HG02852 (cell line): ENCODE data around the gene ERCC5.

Source experiments
- ATAC-seq: cut with Tn5 transposase; IDR thresholded peaks from one replicate; pipeline ENCODE4 v1.9.1; 2021; ENCODE audit warnings: mild to moderate bottlenecking, moderate library complexity; ENCODE audit not compliant: unreplicated experiment

The ERCC5 gene

DNA sequence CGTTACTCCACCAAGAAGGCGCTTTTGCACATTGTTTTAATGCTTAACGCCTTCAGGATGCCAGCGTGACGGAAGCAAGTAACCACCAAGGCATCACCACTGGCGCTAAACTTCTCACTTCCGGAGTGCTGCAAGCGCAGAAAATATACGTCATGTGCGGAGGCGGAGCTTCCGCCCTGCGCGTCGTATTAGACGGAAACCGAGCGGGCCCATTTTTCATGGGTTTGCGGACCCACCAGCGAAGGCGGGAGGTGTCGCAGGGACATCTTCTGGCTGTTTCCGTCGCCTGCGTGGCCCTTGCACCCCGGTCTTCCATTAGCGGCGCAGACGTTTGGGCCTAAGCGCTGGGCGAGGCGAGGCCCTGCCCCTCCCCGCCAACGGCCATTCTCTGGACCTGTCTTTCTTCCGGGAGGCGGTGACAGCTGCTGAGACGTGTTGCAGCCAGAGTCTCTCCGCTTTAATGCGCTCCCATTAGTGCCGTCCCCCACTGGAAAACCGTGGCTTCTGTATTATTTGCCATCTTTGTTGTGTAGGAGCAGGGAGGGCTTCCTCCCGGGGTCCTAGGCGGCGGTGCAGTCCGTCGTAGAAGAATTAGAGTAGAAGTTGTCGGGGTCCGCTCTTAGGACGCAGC lies at the start of gene ERCC5:
ERCC5 (plus strand) TSS at position 403 of the 631 bp plus-strand sequence. CDS start 235 bp downstream, outside the sequence.
- ATAC-seq: peak; percentile 85

DNA sequence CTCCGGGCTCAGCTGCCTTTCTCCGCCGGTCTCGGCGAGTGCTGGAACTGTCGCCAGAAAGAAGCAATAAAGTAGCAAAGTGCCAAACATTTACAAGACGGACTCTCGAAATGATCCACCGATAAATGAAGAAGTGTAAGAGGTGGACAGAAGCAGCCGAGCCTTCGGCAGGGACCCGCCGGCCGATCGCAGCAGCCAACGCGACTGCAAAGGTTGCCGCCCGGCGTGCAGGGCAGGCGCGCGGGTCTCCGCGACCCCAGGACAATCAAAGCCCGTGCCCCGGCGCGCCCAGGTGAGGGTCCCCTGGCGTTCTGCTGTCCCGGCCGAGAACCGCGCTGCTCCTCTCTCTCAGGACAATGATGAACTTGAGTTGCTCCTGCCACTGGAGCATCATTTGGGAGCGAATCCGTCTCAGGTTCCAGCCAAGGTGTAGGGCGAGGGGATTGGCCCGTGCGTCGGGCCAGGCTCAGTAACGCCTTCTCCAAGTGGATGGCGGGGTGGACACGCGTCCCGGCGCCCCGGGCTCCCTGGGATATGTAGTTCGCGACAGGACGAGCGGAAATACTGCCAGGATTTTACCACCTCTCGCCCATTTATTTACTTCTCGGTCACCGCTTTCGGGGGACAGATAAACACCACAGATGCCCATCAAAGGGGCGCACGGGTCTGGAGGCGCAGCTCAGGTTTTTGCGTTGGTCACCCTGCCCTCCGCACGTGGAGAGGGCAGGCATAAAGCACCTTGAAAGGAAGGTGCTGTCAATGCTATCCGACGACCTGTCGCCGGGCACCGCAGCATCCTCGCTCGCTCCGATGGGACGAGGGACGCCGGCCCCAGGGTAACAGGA lies 47.0 kb upstream of the ERCC5 start, which contains the start of the genes BIVM and POGLUT2:
BIVM (plus strand) TSS at position 539 of the 845 bp plus-strand sequence. CDS start 8,149 bp downstream, outside the sequence.
POGLUT2 (minus strand) TSS at position 396 of the 845 bp plus-strand sequence; CDS start at position 90, 306 bp downstream.
- peak; percentile 80 for ATAC-seq

DNA sequence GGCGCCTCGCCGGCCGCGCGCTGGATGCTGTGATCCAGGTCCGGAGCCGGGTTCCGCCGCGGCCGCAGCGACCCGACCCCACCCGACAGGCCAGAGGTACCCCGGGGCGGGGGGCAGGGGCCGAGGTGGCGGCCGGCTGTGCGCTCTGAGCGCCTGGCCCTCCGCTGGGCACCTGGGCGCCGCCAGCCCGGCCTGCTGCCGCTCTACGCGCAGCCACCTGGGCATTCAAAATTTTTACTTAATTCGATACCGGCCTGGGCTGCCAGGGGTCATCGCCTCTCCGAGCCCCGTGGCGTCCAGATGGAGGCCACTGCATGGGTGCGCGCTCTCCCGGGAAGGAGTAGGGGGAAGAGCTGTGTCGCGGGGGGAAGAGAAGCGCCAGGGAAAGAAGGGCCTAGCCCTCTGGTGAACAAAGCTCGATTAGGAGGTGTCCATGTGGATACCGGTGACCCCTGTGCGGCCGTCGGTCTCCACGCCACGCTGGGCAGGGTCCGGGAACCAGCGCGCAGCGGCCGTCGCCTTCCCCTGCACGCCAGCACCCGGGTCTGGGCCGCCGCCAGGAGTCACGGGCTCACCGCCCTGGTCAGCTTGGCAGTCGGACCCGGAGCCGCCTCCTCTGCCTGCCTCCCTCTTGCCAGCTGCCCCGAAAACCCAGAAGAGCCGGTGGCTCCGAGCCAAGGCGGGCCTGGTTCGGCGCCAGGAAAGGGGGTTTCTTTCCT lies 46.2 kb upstream of the ERCC5 start:
- ATAC-seq: peak; percentile 15

DNA sequence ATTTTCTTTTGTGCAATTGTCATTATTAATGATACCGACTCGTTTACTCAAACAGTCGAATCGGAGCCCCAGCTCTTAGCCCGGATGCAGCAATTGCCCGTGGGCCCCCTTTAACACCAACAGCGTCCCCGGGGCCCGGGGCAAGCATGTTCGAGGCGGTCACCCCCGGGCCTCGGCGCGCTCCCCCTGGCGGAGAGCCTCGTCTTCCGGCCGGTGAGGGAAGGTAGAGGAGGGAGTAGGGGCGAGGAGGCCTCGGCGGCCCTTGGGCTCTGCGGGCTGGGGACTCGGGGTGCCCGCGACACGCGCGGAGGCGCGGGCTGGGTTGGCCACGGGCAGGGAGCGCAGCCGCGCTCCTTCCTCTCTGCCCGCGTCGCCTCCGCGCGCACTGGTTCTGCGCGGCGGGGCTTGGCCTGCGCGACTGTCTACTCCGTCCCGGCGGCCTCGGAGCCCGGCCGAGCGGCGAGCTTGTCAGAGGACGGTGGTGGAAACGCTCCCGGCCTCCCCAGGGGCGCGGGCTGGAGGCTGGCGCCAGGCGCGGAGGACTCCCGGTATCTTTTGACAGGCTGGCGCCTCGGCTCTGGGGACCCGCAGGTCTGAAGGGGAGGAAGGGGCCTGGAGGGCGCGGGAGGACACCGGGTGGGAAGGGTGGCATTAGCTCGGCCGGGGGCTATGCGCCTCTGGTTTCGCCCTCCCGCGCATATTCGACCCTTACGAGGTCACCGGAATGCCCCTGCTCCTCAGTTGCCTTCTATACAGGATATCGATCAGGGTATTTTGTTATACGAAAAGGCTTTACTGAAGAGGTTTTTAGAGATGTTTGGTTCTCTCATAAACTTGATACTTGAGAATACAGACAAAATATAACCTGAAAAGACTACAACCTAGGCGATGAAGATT lies 45.4 kb upstream of the ERCC5 start:
- ATAC-seq: peak; percentile 77

DNA sequence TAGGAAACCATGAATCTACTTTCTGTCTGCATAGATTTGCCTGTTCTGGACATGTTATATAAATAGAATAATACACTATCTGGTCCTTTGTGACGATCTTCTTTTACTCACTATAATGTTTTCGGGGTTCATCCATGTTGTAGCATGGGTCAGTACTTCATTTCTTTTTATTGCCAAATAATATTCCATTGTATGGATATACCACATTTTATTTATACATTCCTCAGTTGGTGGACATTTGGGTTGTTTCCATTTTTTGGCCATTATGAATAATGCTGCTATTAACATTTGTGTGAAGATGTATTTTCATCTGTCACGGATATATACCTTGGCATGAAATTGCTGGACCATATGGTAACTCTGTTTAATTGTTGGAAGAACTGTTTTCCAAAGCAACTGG lies 40.2 kb upstream of the ERCC5 start:
- no peak for ATAC-seq

DNA sequence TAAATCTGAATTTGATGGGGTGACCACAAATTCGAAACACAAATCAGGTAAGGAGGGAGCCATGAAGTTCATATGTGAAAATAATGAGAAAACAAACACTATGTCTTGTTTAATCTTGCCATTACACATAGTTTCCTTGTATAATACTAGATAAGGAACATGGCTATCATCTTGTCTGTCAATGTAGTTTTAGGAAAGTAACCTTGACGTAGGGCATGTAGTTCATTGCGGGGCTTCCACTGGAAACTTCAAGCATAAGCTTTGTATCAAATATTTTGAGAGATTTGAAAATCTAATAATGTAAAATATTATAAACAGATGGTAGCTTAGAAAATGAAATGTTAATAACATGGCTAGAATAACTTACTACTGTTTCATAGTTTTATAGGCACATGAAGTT lies 38.1 kb upstream of the ERCC5 start:
- ATAC-seq: no peak

DNA sequence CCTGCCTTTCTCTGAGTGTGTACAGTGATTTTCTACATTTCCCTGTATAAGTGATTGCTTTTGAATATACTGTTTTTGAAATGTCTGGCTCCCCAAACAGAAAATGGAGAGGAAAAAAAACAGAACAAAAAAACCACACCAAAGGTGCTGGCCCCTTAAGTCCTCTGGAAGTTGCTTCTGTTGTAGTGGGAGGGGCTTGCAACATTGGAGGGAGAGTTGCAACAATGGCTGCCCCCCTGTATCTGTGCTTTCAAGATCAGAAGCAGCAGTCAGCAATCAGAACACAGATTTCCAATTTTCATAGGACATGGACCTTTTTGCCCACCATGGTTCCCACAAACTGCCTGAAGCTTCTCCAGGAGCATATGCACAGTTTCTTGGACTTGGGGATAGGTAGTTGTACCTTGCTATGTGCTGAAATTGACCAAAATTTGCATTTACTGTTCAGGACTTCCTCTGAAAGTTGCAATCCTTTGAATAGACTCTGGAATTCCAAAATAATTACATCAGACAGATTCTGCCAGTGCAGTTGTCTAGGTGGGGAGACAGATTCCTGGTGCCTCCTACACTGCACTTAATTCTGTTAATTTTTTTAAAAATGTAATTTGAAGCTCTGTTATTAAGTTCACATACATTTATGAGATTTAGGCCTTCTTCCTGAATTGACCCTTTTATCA lies 33.1 kb upstream of the ERCC5 start:
- no peak for ATAC-seq

DNA sequence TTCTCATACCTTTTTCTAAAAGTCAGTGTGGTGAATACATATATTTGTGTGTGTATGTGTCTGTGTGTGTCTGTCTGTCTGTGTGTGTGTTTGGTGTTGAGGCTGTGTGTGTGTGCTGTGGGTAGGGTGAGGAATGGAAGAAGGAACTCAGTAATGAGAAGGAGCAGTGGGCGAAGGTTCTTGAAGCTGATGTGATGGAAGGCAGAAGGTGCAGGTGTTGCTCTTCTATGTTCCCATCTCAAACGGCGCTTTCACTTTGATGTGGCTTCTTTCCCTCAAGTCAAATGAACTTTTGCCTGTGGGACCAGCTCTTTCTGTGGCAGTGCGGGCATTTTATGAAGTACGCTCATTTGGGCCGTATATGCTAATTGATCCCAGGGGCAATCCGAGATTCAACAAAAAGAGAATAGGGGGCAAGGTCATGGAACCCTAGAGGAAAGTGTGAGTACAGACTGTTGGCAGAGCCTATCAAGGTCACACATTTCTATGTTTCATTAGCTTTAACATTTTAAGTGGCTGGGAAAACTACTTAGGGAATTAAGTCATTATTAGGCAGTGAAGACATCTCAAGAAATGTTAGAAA lies 31.7 kb upstream of the ERCC5 start:
- peak; percentile 71 for ATAC-seq

DNA sequence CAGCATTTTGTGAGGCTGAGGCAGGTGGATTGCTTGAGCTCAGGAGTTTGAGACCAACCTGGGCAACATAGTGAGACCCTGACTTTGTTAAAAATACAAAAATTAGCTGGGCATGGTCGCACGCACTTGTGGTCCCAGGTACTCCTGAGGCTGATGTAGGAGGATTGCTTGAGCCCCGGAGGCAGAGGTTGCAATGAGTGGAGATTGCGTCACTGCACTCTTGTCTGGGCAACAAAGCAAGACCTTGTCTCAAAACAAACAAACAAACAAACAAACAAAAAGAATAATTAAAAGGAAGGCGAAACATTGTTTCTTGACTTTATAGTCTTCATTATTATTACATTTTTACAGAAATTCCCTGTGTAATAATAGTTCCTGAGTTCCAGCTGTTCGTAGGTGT lies 31.0 kb upstream of the ERCC5 start:
- ATAC-seq: no peak

DNA sequence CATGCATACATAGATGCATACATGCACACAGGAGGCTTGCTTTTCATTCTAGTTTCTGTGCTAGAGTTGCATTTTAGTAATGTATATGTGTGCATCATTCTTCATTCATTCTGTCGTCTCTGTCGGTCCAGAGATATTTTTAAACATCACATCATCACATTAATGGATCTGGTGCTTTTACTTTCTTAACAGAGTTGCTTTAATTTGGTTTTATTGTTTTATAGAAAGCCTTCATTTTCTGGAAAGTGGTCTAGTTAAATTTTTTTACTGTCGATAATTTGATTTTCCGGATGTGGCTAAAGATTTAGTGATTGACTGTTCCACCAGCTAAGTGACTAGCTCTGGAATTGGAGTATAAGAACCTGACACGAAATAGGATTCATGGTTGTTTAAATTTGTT lies 30.0 kb upstream of the ERCC5 start:
- no peak for ATAC-seq

DNA sequence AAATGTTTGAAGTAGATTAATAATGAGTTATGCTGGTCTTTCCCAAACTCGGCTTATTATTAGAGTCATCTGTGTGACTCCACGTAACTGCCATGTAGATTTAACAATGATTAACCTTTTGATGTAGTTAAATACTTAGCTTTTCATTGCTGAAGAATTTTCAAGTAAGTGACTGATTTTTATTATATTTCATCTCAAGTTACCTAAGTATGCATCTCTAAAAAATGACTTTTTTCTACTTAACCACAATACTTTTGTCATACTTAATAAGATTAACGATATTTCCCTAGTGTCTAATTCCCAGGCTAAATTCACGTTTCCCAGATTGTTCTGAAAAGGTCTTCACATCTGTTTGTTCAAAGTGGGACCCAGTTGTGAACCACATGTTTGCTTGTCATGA lies 29.1 kb upstream of the ERCC5 start:
- no peak for ATAC-seq

DNA sequence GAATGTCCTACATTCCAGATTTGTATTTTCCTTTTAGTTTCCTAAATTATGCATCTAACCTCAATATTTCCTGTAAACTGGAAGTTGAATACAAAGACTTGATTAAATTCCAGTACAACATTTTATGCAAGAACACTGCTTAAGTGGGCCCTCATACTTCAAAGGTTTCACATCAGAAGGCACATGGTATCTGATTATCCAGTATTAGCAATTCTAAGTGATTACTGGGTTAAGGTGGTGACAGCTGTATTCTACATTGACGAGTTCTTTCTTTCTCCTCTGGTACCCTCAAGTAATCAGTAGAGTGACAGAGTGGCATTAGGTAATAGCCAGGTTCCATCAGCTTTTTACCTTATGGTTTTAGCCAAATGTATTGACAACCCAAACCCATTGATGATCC lies 28.6 kb upstream of the ERCC5 start:
- no peak for ATAC-seq

DNA sequence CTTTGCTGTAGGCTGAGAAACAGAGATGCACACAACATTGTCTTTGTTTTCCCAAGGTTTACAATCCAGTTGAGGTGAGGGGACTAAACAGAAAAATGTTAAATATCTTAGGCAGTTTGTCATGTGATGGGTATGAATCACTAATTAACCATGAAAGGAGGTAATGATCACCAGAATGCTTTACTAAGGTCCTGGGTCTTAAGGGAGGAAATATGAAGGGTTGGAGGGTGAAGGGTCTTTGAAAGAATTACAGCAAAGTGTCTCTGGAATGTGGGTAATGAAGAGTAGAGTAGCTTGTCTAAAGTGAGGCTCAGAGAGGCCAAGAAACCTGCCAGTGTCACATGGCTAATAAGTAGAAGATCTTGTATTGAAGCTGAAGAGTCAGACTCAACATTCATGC lies 27.9 kb upstream of the ERCC5 start:
- no peak for ATAC-seq

DNA sequence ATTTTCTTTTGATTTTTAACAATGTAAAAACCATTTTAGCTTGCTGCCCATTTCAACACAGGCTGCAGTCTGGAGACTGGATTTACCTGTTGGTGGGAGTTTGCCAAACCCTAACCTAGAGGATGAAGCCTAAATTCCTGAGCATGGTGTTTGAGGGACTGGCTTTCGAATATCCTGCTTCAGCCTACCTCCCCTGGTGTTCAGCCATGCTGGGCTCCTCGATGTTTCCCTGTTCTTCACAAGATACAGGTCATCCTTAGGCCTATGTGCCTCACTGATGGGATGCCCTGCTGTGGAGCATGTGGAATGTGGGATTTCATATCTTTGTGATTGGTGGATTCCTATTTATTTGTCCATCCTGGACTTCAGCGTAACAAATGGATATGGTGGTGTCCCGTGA lies 20.4 kb upstream of the ERCC5 start:
- ATAC-seq: no peak

DNA sequence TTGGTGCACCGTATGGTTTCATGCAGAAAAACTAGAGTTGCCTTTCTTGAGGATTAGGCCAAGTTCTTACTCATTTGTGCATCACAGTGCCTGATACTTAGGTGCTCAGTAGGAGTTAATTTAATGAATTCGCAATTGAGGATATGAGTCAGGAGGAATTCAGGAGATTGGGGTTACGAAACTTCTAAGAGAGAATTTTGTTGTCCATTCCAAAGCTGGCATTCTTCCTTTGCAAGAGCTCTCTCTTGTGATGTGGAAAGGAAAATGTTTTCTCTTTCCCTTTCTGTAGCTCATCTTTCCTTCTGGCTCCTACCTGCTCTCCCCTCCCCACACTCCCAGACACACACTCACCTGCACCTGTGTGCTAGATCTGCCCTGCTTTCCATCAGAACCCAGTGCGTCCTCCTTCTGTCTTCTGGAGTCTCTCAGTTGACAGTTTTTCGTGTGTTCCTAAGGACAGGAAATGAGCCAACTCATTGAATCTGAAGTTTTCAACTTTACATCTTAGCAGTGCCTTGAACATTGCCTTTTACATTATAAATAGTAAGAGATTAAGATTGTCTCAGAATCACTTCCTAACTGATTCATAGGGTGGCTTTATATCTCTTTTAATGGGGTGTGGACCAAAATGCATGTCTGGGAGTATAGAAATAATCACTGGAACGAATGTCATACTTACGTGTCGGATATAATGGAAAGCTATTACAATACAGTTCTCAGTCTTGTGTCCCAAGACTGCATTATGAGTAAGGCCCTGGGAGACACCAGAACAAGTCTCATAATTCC lies 19.7 kb upstream of the ERCC5 start:
- no peak for ATAC-seq

DNA sequence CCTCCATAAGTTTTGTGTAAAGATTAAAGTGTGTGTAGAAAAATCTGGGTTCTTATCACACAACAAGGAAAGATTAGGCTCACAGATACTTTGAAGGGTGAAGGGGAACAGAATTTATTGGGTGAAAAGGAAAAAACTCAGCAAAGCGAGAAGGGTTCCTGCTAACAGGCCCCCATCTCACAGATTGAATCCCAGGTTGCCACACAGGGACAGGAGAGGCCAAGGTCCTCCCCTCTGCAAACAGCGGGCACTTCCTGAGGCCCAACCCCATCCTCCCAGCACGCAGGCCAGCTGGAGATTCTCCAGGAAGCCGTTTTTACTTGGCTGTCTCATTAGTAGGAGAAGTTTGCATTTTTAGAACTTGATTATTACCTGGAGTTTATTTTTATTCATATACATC lies 15.2 kb upstream of the ERCC5 start:
- ATAC-seq: no peak

DNA sequence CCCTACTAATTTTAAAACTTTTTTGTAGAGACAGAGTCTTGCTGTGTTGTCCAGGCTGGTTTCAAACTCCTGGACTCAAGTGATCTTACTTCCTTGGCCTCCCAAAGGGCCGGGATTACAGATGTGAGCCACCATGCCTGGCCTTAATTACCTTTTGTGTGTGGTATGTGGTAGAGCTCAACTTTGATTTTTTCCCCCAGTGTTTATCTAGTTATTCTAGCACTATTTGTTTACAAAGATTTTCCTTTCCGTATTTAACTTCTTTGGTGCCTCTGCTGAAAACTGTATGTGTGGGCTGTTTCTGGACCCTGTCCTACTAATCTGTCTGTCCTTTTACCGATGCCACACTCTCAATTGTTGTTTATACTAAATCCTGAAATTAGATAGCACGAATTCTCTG lies 9.4 kb upstream of the ERCC5 start:
- ATAC-seq: no peak

DNA sequence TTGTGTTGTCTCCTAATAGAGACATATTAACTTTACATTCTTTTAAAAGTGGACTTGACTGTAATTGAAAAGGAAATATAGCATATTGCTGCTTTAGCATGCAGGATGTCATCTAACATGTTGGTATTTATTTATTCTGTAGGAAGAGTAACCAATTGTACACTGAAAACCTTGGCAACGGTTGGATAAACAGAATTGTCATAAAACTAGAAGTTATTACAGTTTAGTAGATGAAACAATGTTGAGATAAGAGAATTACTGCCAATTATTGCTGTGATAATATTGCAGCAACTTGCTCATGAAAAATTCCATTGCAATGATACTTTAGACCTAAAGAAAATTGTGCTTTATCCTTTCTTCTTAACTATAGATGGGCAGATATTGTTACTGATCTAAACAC lies 7.6 kb upstream of the ERCC5 start:
- no peak for ATAC-seq

DNA sequence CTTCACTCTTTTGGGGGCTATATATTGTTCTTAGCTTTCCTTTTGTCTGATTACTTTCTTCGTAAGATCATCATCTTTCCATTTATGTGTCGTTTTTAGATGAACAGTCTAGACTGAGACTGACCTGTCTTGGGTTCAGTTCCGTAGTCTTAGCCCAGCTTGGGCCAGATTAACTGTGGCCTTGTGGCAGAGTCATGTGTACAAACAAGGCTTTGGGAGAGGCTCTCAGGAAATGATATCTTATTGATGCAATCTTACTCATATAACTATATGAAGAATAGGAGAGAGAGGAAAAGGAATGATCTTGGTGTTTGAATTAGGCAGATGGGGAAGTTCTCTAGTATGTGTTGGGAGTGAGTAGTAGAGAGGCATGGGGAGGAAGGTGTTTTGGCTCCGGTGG lies 6.8 kb upstream of the ERCC5 start:
- no peak for ATAC-seq
